Right kidney (tissue), 1 donor: Measurements from ENCODE around the gene B4GALT2.

Experiments
- DNase-seq: peaks from one replicate; pipeline ENCODE4 v3.0.0-alpha.2; 2016

B4GALT2 gene

DNA sequence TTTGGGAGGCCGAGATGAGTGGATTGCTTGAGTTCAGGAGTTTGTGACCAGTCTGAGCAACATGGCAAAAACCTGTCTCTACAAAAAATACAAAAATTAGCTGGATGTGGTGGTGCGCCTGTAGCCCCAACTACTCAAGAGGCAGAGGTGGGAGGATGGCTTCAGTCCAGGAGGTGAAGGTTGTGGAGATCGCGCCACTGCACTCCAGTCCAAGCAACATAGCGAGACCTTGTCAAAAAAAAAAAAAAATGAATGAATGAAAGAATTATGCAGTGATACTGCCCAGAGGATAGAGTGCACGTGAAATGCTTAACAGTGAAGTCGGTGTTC lies 9.6 kb upstream of the B4GALT2 start:
- DNase-seq: no peak

DNA sequence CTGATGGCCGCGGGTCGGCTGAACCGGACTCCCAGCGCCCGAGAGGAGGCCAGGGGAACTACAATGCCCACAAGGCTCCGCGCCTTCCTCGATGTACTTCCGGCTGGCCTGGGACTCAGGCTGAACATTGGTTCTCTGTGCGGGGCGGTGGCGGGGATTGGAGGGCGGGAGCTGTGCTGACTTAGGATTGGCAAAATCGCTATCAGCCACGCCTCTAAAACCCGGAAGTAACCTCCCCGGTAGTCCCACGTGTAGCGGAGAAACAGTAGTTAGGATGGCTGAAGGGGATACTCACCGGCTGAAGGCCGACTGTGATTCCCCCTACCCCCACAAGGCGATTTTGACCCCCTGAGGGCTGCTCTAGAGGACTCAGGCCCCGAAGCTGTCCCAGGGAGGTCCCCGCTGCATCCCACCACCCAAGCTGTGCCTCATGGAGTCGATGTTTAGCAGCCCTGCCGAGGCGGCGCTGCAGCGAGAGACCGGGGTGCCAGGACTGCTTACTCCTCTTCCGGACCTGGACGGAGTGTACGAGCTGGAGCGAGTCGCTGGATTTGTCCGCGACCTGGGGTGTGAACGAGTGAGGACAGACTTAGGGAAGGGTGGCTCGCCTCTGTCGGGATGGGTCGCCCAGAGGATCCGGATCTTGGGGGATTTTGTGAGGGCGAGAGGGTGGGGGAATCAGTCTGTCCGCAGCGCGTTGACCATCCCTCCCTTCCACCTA lies 9.1 kb upstream of the B4GALT2 start, which contains the start of gene DPH2:
Gene DPH2 (plus strand): TSS at position 265 of the 721 bp plus-strand sequence. CDS start 166 bp downstream, at position 431.
- peak; percentile 59 for DNase-seq

DNA sequence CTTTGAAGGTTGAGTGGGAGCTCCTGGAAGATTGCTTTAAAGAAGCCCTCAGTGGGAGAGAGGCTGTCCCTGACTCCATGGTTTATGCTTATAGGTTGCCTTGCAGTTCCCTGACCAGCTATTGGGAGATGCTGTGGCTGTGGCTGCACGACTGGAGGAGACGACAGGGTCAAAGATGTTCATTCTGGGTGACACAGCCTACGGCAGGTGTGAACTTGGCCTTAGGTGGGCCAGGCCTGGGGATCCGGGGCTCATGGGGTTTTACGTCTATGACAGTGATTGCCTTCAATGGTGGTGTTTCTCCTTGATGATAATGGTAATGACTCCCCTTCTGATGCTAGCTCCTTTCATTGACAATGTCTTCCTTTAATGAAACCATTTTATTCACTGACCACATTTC lies 8.5 kb upstream of the B4GALT2 start:
- no peak for DNase-seq

DNA sequence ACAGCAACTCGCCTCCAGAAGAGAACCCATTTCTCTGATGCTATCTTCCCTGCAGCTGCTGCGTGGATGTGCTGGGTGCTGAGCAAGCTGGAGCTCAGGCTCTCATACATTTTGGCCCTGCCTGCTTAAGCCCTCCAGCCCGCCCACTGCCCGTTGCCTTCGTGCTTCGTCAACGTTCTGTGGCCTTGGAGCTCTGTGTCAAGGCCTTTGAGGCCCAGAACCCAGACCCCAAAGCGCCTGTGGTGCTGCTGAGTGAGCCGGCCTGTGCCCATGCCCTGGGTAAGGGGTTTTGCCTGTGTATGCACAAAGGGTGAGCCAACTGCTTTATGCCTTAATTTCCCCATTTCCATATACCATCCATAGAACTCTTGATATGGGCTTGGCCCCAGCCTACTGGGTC lies 8.1 kb upstream of the B4GALT2 start:
- DNase-seq: no peak

DNA sequence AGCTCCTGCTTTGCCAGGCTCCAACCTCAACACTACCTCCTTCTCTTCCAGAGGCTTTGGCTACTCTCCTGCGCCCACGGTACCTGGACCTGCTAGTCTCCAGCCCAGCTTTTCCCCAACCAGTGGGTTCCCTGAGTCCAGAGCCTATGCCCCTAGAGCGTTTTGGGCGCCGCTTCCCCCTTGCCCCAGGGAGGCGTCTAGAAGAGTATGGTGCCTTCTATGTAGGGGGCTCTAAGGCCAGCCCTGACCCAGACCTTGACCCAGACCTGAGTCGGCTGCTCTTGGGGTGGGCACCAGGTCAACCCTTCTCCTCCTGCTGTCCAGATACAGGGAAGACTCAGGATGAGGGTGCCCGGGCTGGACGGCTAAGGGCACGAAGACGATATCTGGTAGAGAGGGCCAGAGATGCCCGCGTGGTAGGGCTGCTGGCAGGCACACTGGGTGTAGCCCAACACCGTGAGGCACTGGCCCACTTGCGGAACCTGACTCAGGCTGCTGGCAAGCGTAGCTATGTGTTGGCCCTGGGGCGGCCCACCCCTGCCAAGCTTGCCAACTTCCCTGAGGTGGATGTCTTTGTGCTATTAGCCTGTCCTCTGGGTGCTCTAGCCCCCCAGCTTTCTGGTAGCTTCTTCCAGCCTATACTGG lies 7.6 kb upstream of the B4GALT2 start:
- no peak for DNase-seq

DNA sequence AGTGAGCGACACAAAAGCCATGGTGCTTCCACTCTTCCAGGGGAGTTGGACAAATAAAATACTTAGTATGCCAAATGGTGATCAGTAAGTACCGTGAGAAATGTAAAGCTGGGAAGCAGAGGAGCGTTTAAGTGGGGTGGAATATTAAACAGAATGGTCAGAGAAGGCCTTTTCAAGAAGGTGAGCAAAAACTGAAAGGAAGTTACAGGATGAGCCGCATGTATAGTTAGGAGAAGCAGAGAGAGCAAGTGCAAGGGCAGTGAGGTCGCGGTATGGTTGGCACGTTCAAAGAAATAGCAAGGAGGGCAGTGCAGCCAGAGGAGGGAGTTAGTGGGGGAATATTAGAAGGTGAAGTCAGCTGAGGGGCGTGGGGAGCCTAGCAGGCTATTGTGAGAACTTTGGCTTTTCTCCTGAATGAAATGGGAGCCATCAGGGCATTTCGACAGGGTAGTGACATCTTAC lies 5.0 kb upstream of the B4GALT2 start:
- DNase-seq: no peak

DNA sequence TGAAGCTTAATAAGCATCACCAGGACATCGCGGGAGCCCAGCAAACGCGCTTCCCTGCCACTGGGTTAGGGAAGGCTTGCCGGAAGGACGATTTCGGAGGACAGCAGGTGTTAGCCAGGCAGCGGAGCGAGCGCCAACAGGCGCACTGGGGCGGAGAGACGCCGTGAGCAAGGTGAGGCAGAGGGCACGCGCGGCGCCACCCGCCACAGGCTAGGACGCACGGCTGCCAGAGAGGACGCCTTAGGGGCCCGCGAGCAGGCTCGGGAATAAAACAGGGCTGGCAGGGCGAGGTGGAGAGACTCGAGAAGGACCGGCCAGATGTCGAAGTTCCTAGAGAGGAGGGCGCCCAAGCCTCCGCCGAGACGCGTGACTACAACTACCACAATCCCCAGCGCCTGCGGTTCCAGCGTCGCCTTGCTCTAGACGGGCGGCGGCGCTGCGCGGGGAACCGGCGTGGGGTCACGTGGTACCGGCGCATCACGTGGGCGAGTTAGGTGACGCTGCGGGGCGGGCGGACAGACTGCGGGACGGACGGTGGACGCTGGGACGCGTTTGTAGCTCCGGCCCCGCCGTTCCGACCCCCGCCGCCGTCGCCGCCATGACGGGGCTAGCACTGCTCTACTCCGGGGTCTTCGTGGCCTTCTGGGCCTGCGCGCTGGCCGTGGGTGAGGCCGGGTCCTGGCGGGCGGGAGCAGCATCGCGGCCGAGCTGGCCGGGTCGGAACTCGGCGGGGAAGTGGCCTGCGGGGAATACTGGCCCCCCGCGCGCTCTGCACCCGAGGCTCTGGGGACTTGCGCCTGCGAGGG lies 4.4 kb upstream of the B4GALT2 start, which contains the start of gene ATP6V0B:
Gene ATP6V0B (plus strand): TSS at position 518 of the 806 bp plus-strand sequence. CDS start 81 bp downstream, at position 599.
- peak; percentile 93 for DNase-seq

DNA sequence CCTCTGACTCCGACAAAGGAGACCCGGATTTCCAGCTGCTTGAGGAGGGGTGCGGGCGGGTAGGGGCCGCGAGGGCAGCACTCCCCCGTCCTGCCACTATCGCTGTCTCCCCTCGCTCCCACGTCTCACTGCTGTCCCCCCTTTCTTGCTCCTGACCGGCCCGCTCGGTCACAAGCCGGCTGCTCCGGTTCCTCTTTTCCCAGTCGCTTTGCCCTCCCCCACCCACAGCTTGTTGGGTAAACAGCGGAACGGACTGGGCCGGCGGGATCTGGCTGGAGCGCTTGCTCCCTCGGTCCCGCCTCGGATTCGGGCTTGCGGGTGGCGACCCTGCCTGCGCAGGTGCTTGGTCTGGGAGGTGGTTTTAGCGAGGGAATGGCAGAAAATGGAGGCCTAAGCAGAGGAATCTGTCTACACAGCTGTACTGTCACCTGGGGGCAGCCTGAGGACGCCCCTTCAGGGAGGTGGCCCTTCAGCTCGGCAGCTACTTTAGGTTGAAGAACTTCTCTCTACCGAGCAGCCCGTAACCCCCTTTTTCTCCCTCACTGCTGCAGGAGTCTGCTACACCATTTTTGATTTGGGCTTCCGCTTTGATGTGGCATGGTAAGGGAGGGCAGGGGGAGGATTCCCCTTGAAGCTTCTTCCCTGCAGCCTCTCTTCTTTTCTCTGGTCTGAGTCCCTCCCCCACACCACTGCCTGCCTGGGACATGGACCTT lies 3.6 kb upstream of the B4GALT2 start:
- DNase-seq: no peak

DNA sequence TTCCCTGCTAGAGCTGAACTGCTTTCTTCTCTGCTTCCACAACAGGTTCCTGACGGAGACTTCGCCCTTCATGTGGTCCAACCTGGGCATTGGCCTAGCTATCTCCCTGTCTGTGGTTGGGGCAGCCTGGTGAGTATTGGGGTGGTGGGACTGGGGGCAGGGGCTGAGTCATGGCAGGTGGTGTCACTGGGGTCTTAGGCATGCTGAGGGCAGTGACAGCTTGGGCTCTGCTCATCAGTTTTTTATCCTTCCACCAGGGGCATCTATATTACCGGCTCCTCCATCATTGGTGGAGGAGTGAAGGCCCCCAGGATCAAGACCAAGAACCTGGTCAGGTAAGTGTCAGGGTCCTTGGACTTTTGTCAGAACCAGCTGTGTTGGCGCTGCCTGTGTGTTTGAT lies 3.0 kb upstream of the B4GALT2 start:
- no peak for DNase-seq

DNA sequence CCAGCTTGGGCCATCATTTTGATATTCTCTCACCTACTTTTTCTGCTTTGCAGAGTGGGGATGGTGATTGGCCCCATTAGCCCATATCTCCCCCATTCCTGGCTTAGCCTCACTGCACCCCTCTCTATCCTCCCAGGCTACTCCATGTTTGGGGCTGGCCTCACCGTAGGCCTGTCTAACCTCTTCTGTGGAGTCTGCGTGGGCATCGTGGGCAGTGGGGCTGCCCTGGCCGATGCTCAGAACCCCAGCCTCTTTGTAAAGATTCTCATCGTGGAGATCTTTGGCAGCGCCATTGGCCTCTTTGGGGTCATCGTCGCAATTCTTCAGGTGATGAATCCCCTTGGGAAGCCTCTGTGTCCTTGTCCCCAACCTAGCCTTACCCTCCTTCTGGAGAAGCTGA lies 2.1 kb upstream of the B4GALT2 start:
- no peak for DNase-seq

DNA sequence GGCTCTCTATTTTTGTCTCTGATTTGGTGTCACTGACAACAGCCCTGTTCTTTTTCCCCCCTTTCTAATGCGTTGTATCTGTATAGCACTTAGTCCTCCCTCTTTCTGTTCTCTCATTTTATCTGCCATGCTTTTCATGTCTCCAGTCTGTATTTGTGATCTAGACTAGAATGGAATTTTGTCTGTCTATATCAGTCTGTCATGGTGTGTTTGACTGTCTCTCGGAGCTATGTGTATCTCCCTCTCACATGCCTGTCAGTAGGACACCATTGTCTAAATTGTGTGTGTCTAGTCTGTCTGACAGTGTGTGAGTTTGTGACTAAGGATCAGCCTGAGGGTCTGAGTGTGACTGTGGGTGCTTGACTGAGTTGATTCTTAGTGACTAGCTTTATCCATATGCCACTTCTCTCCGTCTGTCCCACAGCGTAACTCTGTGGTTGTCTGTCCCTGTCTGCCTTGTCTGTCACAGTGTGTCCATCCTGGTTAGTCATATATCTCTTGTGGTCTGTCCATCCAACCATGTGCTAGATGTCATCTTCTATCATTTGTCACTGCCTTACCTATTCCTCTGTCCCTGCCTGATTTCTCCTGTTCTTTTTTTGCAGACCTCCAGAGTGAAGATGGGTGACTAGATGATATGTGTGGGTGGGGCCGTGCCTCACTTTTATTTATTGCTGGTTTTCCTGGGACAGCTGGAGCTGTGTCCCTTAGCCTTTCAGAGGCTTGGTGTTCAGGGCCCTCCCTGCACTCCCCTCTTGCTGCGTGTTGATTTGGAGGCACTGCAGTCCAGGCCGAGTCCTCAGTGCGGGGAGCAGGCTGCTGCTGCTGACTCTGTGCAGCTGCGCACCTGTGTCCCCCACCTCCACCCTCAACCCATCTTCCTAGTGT lies 1.4 kb upstream of the B4GALT2 start:
- no peak for DNase-seq

DNA sequence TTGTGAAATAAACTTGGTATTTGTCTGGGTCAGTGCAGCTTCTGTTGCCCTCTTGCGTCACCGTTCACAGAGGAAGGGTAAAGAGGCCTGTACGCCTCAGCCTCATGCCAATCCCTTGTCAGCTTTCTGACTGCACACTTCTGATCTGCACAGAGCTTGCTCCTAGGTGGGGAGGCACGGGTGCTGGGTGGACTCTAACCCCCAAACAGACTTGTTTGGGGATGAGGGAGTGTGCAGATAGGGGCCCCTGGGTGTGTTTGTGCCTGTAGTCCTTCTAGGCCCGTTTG lies 803 bp upstream of the B4GALT2 start:
- DNase-seq: no peak

DNA sequence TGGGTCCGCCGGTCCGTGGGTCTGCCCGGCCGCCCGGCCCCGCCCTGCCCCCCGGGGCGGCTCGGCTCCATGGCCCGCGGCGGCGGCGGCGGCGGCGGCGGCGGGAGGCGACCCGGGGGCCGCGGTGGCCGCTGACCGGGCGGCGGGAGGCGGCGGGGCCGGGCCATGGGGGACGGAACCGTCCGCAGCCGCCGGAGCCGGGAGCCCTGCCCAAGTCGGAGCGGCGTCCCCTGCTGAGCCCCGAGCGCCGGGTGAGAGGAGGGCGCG lies 184 bp downstream of the B4GALT2 start:
- no peak for DNase-seq

DNA sequence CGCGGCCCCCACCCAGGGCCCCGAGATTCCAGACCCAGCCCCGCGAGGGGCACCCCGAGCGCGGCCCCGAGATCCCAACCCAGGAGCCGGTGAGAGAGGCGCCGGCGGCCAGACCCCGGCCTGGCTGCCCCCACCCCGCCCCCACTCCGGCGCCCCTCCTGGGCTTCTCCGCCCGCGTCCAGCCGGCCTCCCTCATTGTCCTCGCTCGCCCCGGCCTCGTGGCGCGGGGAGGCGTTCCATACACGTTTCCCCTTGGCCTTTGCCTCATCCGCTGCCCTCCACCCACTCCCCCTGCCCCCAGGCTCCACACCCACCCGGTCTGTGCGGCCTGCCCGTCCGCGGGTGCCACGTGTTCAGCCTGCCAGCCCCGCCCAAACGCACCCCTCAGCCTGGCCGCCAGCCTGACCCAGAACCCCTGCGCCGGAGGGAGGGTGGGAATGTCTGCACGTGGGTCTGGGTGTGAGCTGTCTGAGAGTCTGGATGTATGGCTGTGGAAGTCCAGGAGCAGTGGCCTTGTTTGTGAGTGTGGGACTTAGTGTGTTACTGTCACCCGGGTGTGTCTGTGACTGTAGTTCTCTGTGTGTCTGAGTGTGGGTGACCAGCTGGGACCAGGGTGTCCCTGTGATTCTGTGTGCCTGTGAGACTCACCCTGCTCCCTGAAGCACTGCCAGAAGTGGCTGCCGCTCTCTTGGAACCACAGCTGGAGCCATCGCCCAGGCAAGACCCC lies 681 bp downstream of the B4GALT2 start:
- DNase-seq: peak; percentile 55

DNA sequence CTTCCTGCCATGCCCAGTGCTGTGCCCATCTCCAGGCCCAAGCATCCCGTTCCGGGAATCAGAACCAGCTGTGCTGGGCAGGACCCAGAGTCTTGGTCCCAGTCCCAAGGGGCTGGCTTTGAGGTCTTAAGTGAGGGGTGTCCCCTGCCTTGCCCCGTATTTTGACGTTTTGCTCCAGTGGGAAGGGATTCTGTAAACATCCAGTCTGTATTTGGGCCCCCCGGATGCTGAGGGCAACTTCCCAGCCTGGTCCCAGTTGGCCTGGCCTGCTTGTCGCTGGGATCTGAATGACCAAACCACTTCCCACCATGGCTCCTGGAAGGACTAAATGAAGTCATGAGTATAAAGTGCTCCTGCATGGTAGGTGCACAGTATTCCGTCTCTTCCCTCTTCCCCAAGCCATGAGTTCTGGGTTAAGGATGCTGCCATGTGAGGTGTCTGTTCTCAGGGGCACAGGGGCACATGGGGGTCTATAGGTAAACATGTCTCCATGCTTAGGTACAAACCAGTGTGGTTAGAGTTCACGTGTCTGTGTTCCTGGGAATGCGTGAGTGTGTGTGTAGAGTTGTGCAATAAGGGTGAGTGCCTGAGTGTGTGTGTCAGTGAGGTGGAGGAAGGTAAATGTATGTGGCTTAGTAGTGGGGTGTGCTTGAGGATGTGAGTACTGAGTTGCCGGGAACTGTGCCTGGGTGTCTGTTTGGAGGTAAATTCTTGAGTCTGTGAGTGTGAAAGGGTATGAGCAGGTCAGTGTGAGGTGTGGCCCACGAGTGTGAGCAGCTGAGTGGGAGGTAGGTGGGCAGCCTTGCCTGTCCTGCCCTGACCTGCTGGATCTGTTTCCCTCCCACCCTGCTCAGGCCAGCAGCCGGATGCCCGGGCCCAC lies 1.5 kb downstream of the B4GALT2 start:
- no peak for DNase-seq

DNA sequence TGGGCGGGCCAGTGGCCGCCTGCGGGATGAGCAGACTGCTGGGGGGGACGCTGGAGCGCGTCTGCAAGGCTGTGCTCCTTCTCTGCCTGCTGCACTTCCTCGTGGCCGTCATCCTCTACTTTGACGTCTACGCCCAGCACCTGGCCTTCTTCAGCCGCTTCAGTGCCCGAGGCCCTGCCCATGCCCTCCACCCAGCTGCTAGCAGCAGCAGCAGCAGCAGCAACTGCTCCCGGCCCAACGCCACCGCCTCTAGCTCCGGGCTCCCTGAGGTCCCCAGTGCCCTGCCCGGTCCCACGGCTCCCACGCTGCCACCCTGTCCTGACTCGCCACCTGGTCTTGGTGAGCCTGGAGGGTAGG lies 2.1 kb downstream of the B4GALT2 start:
- DNase-seq: no peak

DNA sequence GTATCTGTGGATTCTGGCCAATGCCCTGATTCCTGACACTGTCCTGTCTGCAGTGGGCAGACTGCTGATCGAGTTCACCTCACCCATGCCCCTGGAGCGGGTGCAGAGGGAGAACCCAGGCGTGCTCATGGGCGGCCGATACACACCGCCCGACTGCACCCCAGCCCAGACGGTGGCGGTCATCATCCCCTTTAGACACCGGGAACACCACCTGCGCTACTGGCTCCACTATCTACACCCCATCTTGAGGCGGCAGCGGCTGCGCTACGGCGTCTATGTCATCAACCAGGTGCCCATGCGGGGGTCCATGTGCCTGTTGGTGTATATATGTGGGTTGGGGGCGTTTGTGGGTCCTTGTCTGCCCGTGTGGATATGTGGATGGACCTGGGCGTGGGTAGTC lies 2.6 kb downstream of the B4GALT2 start:
- DNase-seq: no peak

DNA sequence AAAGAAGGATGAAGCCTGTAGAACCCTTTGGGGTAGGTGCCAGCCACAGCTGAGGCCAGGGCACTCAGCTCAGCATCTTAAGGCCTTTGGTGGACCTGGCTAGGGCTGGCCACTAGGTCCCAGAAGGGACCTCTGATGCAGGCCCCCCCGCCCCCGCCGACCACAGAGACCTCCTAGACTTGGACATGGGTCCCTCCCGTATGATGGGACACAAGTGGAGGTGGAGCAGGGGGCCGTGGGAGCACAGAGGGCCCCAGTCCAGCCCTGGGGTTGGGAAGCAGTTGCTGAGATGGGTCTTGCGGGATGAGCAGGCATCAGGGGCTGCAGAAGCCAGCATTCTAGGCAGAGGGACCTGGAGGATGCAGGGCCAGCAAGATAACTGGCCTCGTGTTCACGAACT lies 3.2 kb downstream of the B4GALT2 start:
- no peak for DNase-seq

DNA sequence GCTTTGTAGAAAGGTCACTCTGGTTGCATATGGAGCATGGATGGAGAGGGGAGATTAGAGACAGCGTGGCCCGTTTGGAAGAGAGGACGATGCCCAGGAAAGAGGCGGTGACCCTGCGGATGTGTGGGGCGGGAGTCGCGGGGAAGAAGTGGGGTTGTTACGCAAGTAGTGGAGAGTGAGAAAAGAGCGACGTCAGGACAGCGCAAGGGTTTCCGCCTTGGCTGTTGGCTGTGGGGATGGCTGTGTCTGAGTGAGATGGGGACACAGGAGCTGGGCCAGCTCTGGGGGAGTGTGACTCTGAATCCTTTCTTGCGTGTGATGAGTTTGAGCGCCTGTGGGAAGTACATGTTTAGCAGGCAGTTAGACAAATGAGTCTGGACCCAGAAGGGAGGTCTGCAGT lies 3.8 kb downstream of the B4GALT2 start:
- DNase-seq: no peak

DNA sequence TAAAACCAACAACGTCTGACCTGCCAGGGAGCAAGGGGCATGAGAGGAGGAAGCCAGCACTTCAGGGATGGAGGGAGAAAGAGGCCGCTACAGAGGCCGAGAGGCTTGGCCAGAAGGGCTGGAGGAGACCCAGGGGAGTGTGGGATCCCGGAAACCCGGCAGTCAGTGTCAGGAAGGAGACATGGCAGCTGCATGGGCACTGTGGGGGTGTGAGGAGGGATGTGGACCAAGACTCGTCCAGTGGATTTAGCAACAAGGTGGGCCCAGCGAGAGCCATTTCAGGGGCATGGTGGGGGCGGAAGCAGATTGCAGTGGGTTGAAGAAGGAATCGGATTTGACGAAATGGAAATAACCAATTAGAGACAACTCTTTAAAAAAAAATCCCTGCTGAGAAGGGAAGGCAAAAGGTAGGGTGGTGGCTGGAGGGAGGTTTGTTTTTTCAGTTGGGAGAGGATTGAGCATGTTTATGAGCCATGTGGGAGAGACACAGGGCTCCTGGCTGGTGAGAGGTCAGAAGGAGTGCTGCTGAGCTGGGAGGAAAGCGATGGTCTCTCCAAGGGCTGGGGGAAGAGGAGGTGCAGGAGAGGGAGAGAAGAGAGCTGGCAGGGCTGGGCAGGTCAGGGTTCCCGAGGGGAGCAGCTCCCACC lies 4.4 kb downstream of the B4GALT2 start:
- peak; percentile 33 for DNase-seq
